Activated CD8-positive, alpha-beta memory T cell treated with anti-CD3 and anti-CD28 coated beads for 24 hours (primary cell): ENCODE measurements around the gene MBL2.

ENCODE experiments used
- DNase-seq: peaks from one replicate; pipeline ENCODE4 v3.0.0-alpha.2; 2020

The MBL2 gene

DNA sequence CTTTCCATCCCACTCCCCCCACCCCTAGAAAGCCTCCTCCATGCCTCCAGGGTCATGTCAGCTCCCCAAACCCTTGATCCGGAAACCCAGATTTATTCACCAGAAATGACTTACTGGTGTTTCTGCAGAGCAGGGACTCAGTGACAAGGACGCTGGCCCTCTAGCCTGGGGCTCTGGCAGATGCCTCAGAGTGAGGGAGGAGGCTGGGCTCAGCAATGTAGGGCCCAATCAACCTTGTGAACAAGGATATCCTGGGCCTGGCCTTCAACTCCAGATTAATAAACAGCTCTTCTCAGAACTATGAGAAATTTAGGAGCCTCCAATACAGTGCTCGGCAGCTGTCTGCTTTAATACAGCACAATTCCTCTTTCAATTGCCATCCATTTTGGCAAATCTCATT is at the start of gene MBL2:
Gene MBL2, minus strand, starts transcription at position 162 of the 400 bp plus-strand sequence. CDS start 1,149 bp downstream, outside the sequence.
- no peak for DNase-seq

- no peak for DNase-seq
Observed at GRCh38 chr10:52820309-52820708, 47.7 kb upstream of the MBL2 start.

DNA sequence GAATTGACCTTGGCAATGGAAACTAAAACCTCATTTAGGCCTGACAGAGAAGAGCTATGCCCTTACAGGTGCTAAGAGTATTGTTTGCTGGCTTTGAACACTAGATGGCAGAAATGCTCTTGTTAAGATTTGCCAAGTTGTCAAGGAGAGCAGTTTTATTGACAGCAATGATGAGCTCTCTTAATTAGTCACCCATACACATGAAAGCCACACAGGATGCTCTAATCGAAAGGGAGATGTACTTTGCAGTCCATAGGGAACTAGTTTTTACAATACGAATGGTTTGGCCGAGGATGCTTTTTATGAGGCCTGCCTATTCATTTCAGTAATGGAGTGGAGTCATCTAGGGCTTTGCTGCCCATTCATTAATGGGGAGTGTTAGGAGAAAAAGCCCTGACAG is 45.4 kb upstream of the MBL2 start:
- DNase-seq, result no peak

- DNase-seq, result no peak
Observed at GRCh38 chr10:52814506-52814905, 41.9 kb upstream of the MBL2 start.

DNA sequence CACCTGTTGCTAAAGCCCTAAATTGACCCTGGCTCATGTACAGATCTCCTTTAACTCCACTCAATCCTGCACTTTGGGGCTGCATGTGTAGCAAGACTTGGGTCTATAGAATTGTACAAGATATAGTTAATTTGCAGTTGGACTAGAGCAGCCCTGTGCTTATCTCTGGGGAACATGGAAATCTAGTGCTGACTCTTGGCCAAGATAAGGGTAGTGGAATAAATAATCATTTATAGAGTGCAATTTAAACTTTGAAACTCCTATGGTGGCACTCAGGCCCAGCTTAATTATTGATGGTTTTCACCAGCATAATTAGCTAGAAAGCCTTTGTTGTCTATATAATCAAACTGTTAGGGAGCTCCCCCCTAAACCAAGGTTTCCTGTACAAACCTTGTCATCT is 39.2 kb upstream of the MBL2 start:
- no peak for DNase-seq

GRCh38 chr10:52810761-52811160 is 38.2 kb upstream of the MBL2 start:
- DNase-seq, result no peak

- no peak for DNase-seq
Observed at GRCh38 chr10:52807803-52808202, 35.2 kb upstream of the MBL2 start.

GRCh38 chr10:52805414-52806285 is 33.1 kb upstream of the MBL2 start:
- no peak for DNase-seq

GRCh38 chr10:52801947-52802346 is 29.4 kb upstream of the MBL2 start:
- no peak for DNase-seq

GRCh38 chr10:52786098-52786497 is 13.5 kb upstream of the MBL2 start:
- DNase-seq, result no peak

GRCh38 chr10:52785418-52785817 is 12.8 kb upstream of the MBL2 start:
- DNase-seq, result no peak

DNA sequence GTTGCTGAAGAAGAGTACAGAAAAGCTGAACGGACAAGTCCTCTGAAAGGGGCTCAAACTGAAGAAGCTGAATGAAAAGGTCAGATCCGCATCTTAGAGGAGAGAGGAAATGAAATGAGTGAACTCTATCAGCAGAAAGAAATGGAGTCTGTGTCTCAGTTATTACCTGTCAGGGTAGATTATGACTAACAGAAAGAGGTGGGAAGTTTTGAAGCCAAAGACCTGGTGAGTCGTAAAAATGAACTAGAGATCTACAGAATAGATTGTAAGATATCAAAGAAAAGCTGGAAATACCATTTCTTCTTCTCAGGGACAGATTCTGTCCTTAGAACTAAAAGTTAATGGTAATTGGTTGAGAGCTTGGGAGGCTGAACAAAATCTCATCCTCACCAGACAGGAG is 11.1 kb upstream of the MBL2 start:
- no peak for DNase-seq

DNA sequence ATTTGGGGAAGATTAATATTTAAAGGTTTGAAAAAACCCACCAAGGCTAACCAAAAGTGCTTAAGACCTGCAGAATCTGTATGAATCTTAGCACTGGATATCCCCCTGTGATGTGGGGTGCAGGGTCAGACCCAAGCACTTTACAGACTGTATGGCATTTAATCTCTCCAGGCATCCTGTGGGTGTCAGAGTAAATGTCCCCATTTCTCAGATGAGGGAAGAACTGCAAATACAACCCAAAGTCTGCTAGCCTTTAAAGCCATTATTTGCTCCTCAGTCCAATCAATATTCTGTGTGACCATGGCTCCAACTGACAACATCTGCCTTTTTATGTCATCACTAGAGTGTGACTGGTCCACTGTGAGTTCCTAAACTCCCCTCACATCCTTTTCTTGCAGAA is 10.0 kb upstream of the MBL2 start:
- DNase-seq, result no peak

DNA sequence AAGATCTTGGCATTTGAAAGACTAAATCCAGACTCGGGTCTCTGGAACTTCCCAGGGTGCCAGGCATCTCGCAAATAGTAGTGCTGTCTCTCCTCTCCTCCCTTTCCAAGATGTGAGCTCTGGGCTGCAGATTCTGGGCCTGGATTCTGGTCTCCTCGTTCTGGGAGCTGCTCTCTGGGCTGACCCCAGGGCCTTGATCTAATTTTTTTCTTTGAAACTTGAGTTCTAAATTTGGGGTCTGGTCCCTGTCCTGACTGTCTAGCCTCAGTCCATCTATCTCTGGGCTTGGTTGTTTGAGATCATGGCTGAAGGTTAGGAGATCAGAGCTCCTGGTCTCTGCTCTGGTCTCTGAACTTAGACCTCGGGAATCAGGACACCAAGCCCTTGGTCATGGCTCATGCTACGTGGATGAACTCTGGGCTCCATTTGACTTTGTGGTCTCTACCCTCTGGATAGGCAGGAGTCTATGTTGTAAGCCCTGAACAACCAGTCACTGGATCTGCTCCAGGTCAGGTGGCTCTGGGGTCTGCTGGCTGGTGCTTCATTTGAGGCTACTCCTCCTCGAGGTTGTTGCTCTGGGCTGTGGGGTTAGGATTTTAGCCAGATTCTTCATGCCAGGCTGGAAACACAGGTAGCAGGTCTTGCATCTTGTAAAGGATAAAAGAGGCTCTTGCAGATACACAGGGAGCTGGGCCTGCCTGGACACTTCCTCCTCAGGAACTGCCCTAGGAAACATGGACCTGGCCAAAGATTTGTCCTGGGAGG is 8.0 kb upstream of the MBL2 start:
- DNase-seq, result no peak

DNA sequence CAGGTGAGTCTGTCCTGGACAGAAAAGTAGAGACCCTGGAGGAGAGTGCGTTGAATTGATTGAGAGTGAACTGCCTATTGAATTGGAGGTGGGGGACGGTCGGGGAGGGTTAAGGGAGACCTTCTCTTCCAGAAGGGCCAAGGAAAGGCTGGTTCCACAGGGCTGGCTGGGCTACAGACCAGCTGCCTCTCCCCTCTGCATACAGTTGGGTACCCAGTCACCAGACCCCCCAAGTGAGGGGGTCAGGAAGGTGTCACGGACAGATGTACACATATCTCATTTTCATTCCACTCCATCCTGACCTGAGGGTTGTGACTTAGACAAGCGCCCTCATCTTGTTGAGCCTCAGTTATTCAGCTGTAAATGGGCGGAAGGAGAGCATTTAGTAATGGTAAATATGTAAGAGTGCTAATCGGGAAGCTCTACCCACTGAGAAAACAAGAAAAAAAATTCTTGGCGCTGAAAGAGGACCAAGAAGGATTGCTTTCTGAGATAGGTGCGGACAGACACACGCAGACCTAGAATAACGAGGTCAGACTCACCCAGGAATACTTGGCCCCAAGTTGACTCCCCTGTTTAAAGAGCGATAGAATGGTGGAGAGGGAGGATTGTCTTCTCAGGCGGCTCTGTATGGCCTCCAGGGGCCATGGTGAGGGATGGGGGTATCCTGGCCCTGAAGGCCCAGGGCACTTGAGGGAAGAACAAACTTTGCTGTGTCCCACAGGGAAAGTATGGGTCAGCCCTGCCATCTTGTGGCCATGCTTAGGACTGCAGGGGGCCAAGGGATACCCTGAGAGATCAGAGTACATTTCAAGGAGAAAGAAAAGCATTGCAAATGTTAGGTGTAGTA is 7.2 kb upstream of the MBL2 start:
- DNase-seq, result peak; percentile 68

DNA sequence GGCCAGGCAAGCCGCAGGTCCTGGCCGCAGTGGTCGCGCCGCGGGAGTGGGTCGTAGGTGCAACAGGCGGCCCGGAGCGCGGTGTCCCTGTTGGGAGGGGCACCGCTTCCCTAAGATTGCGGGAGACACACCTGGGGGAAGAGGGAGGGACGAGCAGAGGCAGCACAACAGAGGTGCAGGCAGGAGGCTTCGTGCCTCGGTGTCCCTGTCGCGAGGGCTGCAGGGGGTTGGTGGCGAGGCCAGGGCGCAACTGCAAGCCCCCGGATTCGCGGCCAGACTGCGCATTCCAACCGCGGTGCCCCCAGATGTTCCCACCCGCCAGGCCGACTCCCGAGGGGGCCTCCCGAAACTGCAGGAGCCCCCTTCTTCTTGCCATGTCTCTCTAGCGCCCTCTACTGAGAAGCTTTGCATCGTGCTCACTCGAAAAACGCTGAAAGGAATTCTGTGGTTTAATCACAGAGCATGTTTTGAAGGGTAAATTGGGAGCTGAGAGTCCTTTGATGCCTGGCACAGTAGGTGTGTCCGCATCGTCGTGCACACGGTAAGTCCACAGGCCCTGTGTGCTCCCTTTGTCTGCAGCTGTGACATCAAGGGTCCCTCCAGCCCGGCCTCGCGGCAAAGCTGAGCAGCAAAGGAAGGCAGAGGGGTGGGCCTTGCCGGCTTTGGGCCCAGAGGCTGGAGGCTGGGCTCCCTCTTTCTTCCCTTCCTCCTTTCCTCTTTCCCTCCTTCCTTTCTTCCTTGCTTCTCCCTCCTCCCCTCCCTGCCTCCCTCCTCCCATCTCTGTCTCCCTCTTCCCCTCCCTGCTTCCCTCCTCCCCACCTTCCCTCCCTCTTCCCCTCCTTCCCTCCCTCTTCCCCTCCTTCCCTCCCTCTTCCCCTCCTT is 6.2 kb upstream of the MBL2 start:
- no peak for DNase-seq

DNA sequence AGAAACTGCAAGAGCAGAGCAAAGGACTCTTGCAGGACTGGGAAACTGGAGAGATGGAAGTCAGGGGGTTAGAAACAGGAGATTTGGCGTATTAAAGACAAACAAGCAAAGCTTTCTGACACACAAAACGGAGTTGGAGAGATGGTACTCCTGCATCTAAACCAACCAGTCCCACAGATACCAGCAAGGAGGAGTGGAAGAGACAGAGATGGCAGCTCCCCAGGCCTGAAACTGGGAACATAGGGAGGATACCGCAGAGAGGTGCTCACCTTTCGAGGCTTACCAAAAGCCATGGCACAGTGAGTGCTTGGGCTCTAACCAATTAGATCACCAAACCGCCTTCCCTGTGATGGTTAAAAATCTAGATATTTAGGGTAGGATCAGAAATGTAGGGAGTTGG is 4.8 kb upstream of the MBL2 start:
- no peak for DNase-seq

DNA sequence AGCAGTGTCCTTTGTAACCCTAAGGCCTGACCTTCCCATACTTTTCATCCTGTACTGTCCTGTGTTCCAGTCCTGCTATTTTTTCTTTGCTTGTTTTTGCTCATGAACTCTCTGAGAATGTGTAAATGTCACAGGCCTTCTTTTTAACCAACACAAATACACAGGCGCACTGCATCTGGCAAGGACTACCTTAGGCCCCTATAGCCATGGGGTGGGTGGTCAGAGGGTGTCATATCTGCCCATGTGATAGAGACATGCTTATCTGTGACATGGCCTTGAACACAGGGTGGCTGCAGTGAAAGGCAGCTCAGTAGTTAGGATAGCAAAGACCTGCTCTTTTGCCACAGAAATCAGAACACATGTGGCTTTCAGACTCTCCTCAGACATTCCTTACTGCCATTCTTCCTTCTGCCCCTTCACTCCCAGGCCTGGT is 3.9 kb upstream of the MBL2 start:
- DNase-seq, result no peak

DNA sequence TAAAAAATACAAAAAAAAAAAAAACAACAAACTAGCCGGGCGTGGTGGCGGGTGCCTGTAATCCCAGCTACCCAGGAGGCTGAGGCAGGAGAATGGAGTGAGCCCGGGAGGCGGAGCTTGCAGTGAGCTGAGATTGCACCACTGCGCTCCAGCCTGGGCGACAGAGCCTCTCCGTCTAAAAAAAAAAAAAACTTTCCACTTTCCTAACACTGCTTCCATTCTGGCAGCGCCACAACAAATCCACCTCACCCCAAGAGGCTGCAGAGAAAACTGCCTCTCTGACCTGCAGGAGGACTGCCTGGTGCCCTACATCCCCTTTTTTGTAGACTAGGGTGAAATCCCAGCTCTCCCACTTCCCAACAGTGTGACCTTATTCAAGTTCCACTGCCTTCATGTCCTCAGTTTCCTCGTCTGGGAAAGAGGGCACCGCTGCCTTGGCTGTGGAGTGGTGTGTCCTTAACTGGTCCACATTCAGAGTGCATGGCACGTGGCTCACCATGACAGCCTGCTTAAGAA is 2.6 kb upstream of the MBL2 start:
- DNase-seq, result no peak

DNA sequence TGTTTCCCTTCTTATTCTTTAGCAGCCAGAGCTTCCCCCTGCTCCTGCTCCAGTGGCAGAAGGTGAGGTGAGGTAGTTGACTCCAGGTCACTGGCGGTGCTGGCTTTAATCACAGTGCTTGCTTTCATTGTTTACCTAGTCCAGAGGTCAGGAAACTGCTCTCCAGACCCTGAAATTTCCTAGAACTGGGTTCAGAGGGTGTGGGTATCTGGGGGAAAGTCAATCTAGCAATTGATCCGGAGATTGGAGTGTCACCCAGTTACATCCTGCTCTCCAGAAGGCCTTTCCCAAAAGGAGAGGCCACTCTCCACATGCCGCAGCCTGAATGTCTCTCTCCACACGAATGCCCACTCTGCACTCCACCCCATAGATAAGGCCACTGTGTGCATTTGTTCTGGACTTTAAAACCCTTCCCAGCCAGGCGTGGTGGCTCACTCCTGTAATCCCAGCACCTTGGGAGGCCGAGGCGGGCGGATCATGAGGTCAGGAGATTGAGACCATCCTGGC is 2.1 kb upstream of the MBL2 start:
- DNase-seq, result no peak

DNA sequence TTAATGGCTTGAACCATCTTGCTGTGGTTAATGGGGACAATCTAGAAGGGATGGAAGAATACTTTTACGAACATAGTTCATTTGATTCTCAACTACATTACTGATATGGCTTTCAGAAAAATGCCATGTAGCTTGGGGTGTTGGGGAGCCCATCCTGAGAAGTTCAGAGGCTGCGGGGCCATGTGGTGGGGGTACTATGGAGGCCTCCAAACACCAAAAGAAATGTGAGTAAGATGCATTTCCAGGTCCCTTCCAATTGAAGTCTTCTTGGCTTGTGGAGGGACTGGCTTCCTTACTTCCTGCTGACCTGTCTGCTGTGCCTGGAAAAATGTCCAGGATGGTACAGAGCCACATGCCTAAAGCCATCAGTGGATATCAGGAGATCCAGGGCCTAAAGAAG is 1.6 kb upstream of the MBL2 start:
- no peak for DNase-seq
